HepG2 (cell line): Measurements from ENCODE around the gene C11orf68. TPM values are rescaled to one million over a fixed set of nuclear protein-coding genes. Genes with fewer than 3 reads are reported as not detected.

Experiments used
- EED ChIP-seq: sonication (generic); formaldehyde crosslinking; IDR thresholded peaks from 2 replicates; pipeline ENCODE4 v1.5.0; 2020; ENCODE audit warnings: mild to moderate bottlenecking, missing genetic modification reagents
- FOSL1 ChIP-seq: sonication (generic); formaldehyde crosslinking; IDR thresholded peaks from 2 replicates; pipeline ENCODE4 v1.9.0; 2021; ENCODE audit warnings: missing genetic modification reagents, borderline replicate concordance
- HNF4G ChIP-seq, 2 experiments: sonication (generic) in 1 of 2; formaldehyde crosslinking in 1 of 2; IDR thresholded peaks; 2 replicates each; pipeline versions ENCODE4 v1.4.0 to v1.6.1; 2011 to 2020; ENCODE audit warnings: borderline replicate concordance in 2 of 2, low read depth in 2 of 2, mild to moderate bottlenecking in 2 of 2, low read length in 1 of 2, missing genetic modification reagents in 1 of 2, moderate library complexity in 1 of 2
- LCORL ChIP-seq, 2 experiments: fragments of 450-650 bp in 1 of 2; sonication (generic) in 1 of 2; formaldehyde crosslinking in 1 of 2; IDR thresholded peaks; 2 replicates each; pipeline versions ENCODE4 v1.5.0 to v1.6.1; 2017 to 2020; ENCODE audit warnings: antibody characterized with exemption in 1 of 2, missing genetic modification reagents in 1 of 2
- PAWR ChIP-seq: sonication (generic); formaldehyde crosslinking; IDR thresholded peaks from 2 replicates; pipeline ENCODE4 v1.4.0; 2020; ENCODE audit warnings: missing genetic modification reagents, mild to moderate bottlenecking, borderline replicate concordance
- PHB2 ChIP-seq: fragments of 450-650 bp; IDR thresholded peaks from 2 replicates; pipeline ENCODE4 v1.6.1; 2018; ENCODE audit not compliant: partially characterized antibody
- RFX5 ChIP-seq: IDR thresholded peaks from 2 replicates; pipeline ENCODE4 v1.6.1; 2011; ENCODE audit warnings: low read depth, low read length, improper control_type of control experiment
- ZFP36L2 ChIP-seq: sonication (generic); formaldehyde crosslinking; IDR thresholded peaks from 2 replicates; pipeline ENCODE4 v1.4.0; 2020; ENCODE audit warnings: missing genetic modification reagents
- ZMYM3 ChIP-seq: sonication (generic); formaldehyde crosslinking; IDR thresholded peaks from 2 replicates; pipeline ENCODE4 v1.5.1; 2020; ENCODE audit warnings: mild to moderate bottlenecking, missing genetic modification reagents
- ZNF326 ChIP-seq: sonication (generic); formaldehyde crosslinking; IDR thresholded peaks from 2 replicates; pipeline ENCODE4 v1.4.0; 2020; ENCODE audit warnings: missing genetic modification reagents, borderline replicate concordance
- ZNF335 ChIP-seq: sonication (generic); formaldehyde crosslinking; IDR thresholded peaks from 2 replicates; pipeline ENCODE4 v1.4.0; 2020; ENCODE audit warnings: missing genetic modification reagents
- ZNF337 ChIP-seq: sonication (generic); formaldehyde crosslinking; IDR thresholded peaks from 2 replicates; pipeline ENCODE4 v1.5.1; 2020; ENCODE audit warnings: missing genetic modification reagents, low read depth, mild to moderate bottlenecking, borderline replicate concordance
- ZNF543 ChIP-seq: sonication (generic); formaldehyde crosslinking; IDR thresholded peaks from 2 replicates; pipeline ENCODE4 v1.4.0; 2020; ENCODE audit warnings: mild to moderate bottlenecking, missing genetic modification reagents
- ZNF549 ChIP-seq: sonication (generic); formaldehyde crosslinking; IDR thresholded peaks from 2 replicates; pipeline ENCODE4 v1.5.0; 2020; ENCODE audit warnings: missing genetic modification reagents
- ZNF891 ChIP-seq: sonication (generic); formaldehyde crosslinking; IDR thresholded peaks from 2 replicates; pipeline ENCODE4 v1.5.0; 2020; ENCODE audit warnings: mild to moderate bottlenecking, missing genetic modification reagents
- polyA plus RNA-seq, 8 experiments: library from polyadenylated mRNA; depleted of rRNA in 3 of 8; stranded (reverse) in 7 of 8; unstranded in 1 of 8; fragments of >200 nt; fragmentation: Illumina TruSeq in 4 of 8; extraction: Trizol in 4 of 8; gene quantifications; 2 replicates each; pipeline versions ENCODE4 v1.2.1 to v1.2.3, GENCODE V29; 2011 to 2016; ENCODE audit warnings: low read depth in 4 of 8, missing spikeins in 1 of 8, mixed read lengths in 1 of 8; ENCODE audit not compliant: insufficient read depth in 1 of 8
- total RNA-seq, 5 experiments: library from RNA; depleted of rRNA; stranded (reverse); fragments of >200 nt; fragmentation: Illumina TruSeq; extraction: Trizol; gene quantifications; 2 replicates each; pipeline ENCODE4 v1.2.3, GENCODE V29; 2016; ENCODE audit warnings: low read depth in 1 of 5
- TF ChIP-seq, protein P1 (sequence below), 2 experiments: fragments of 450-650 bp in 1 of 2; sonication (generic) in 1 of 2; formaldehyde crosslinking in 1 of 2; IDR thresholded peaks; 2 replicates each; pipeline versions ENCODE4 v1.6.1 to v1.8.0; 2016 to 2022; ENCODE audit warnings: antibody characterized with exemption in 1 of 2, mild to moderate bottlenecking in 1 of 2, missing genetic modification reagents in 1 of 2
- TF ChIP-seq, protein P2 (sequence below): sonication (generic); formaldehyde crosslinking; IDR thresholded peaks from 2 replicates; pipeline ENCODE4 v1.5.0; 2020; ENCODE audit warnings: mild to moderate bottlenecking, missing genetic modification reagents

C11orf68 gene
- total and polyA plus RNA-seq, 2 of the 13 experiments (the other 11 are each of a cell fraction or from before 2014, with no cell fraction given) = 8.4 to 28.3 TPM

DNA sequence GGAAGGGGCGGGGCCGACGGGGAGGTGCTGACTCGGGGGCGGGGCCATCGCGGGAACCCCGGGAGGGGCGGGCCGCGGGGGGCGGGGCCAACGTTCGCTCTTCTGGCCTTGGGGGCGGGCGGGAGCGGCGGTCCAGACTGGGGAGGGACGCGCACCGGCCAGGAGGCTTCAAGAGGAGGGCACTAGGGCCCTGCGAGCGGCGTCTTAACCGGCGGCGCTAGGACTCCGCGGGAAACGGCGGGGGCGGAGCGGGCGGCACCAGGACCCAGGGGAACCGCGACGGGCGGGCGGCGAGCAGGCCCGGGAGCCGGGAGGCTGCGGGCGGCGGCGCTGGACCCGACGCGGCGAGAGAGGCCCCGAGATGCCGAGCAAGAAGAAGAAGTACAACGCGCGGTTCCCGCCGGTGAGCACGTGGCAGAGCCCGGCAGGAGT is 295 bp upstream of the C11orf68 start, which contains the start of gene DRAP1 (continued):
- no peak for TF ChIP-seq PHB2
- TF ChIP-seq, protein P1, sequence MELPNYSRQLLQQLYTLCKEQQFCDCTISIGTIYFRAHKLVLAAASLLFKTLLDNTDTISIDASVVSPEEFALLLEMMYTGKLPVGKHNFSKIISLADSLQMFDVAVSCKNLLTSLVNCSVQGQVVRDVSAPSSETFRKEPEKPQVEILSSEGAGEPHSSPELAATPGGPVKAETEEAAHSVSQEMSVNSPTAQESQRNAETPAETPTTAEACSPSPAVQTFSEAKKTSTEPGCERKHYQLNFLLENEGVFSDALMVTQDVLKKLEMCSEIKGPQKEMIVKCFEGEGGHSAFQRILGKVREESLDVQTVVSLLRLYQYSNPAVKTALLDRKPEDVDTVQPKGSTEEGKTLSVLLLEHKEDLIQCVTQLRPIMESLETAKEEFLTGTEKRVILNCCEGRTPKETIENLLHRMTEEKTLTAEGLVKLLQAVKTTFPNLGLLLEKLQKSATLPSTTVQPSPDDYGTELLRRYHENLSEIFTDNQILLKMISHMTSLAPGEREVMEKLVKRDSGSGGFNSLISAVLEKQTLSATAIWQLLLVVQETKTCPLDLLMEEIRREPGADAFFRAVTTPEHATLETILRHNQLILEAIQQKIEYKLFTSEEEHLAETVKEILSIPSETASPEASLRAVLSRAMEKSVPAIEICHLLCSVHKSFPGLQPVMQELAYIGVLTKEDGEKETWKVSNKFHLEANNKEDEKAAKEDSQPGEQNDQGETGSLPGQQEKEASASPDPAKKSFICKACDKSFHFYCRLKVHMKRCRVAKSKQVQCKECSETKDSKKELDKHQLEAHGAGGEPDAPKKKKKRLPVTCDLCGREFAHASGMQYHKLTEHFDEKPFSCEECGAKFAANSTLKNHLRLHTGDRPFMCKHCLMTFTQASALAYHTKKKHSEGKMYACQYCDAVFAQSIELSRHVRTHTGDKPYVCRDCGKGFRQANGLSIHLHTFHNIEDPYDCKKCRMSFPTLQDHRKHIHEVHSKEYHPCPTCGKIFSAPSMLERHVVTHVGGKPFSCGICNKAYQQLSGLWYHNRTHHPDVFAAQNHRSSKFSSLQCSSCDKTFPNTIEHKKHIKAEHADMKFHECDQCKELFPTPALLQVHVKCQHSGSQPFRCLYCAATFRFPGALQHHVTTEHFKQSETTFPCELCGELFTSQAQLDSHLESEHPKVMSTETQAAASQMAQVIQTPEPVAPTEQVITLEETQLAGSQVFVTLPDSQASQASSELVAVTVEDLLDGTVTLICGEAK (IDR thresholded peaks at IDR 0.05) = no peak
- TF ChIP-seq, protein P1 (CRISPR knock-in tag; IDR thresholded peaks at IDR 0.05) = no peak
- no peak for TF ChIP-seq RFX5
- TF ChIP-seq ZNF891 = no peak
- TF ChIP-seq, protein P2, sequence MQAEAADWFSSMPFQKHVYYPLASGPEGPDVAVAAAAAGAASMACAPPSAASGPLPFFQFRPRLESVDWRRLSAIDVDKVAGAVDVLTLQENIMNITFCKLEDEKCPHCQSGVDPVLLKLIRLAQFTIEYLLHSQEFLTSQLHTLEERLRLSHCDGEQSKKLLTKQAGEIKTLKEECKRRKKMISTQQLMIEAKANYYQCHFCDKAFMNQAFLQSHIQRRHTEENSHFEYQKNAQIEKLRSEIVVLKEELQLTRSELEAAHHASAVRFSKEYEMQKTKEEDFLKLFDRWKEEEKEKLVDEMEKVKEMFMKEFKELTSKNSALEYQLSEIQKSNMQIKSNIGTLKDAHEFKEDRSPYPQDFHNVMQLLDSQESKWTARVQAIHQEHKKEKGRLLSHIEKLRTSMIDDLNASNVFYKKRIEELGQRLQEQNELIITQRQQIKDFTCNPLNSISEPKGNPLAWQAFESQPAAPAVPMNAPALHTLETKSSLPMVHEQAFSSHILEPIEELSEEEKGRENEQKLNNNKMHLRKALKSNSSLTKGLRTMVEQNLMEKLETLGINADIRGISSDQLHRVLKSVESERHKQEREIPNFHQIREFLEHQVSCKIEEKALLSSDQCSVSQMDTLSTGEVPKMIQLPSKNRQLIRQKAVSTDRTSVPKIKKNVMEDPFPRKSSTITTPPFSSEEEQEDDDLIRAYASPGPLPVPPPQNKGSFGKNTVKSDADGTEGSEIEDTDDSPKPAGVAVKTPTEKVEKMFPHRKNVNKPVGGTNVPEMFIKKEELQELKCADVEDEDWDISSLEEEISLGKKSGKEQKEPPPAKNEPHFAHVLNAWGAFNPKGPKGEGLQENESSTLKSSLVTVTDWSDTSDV = no peak
- TF ChIP-seq ZMYM3 = peak; percentile 94
- no peak for TF ChIP-seq EED (CRISPR knock-in tag)
- no peak for TF ChIP-seq FOSL1 (CRISPR knock-in tag)
- peak; percentile 73; the same call in 1 of the 2 replicates for TF ChIP-seq HNF4G (IDR thresholded peaks at IDR 0.05; ENCODE audit: borderline replicate concordance, low read depth, low read length)
- TF ChIP-seq HNF4G (CRISPR knock-in tag; IDR thresholded peaks at IDR 0.05; ENCODE audit: borderline replicate concordance, low read depth) = peak; percentile 54; the same call in 1 of the 2 replicates
- no peak for TF ChIP-seq ZNF326 (CRISPR knock-in tag)
- TF ChIP-seq ZNF543 (CRISPR knock-in tag) = peak; percentile 81
- no peak for TF ChIP-seq ZNF549 (CRISPR knock-in tag)
- TF ChIP-seq ZNF337 (CRISPR knock-in tag) = no peak
- TF ChIP-seq ZNF335 = no peak
- no peak for TF ChIP-seq LCORL (IDR thresholded peaks at IDR 0.05)
- TF ChIP-seq LCORL (CRISPR knock-in tag; IDR thresholded peaks at IDR 0.05) = no peak
- no peak; the same call in 1 of the 2 replicates for TF ChIP-seq ZFP36L2 (CRISPR knock-in tag)
- TF ChIP-seq PAWR (CRISPR knock-in tag) = no peak
